Neuronal stem cell (in vitro differentiated cells): ENCODE results near the gene BMX.
A peak's percentile ranks its signal among the peaks of the same experiment; 100 is the strongest.

Source experiments
- DNase-seq: peaks from one replicate; pipeline ENCODE4 v3.0.0-alpha.2; 2013; ENCODE audit warnings: low spot score
- H2AFZ ChIP-seq: one replicate; pipeline ENCODE4 v1.6.1; 2013; ENCODE audit warnings: mild to moderate bottlenecking, low read length, inconsistent platforms
- H2AK5ac ChIP-seq: 2 replicates; pipeline ENCODE4 v1.6.1; 2013; ENCODE audit warnings: low read depth, mild to moderate bottlenecking, inconsistent platforms, low read length, moderate library complexity, mixed read lengths
- H2BK120ac ChIP-seq: 2 replicates; pipeline ENCODE4 v1.6.1; 2013; ENCODE audit warnings: low read depth, mild to moderate bottlenecking, inconsistent platforms, low read length, moderate library complexity, mixed read lengths
- H2BK12ac ChIP-seq: one replicate; pipeline ENCODE4 v1.6.1; 2013; ENCODE audit warnings: low read length, inconsistent platforms
- H2BK15ac ChIP-seq: 2 replicates; pipeline ENCODE4 v1.6.1; 2013; ENCODE audit warnings: mild to moderate bottlenecking, low read length, inconsistent platforms, mixed read lengths
- H2BK5ac ChIP-seq: one replicate; pipeline ENCODE4 v1.6.1; 2013; ENCODE audit warnings: inconsistent platforms, mild to moderate bottlenecking, low read length, moderate library complexity
- H3K14ac ChIP-seq: one replicate; pipeline ENCODE4 v1.6.1; 2013; ENCODE audit warnings: low read length, inconsistent platforms
- H3K18ac ChIP-seq: 2 replicates; pipeline ENCODE4 v1.6.1; 2013; ENCODE audit warnings: low read length, inconsistent platforms
- H3K23ac ChIP-seq: 2 replicates; pipeline ENCODE4 v1.6.1; 2013; ENCODE audit warnings: low read depth, mild to moderate bottlenecking, mixed read lengths, low read length, inconsistent platforms; ENCODE audit not compliant: poor library complexity
- H3K27ac ChIP-seq: replicated peaks from 3 replicates; pipeline ENCODE4 v1.5.1; 2013; ENCODE audit warnings: low read length, inconsistent platforms
- H3K27me3 ChIP-seq, 3 experiments: 2 replicates each; pipeline ENCODE4 v1.6.1; 2013; ENCODE audit warnings: low read length in 3 of 3, mild to moderate bottlenecking in 2 of 3, inconsistent platforms in 1 of 3, low read depth in 1 of 3, mixed read lengths in 1 of 3, moderate library complexity in 1 of 3; ENCODE audit not compliant: control insufficient read depth in 3 of 3, insufficient read depth in 3 of 3
- H3K36me3 ChIP-seq, 2 donors: replicated peaks in 1 of 2; 2 replicates each; pipeline ENCODE4 v1.6.1; 2013; ENCODE audit warnings: low read length in 2 of 2; ENCODE audit not compliant: control insufficient read depth in 2 of 2, insufficient read depth in 2 of 2
- H3K4ac ChIP-seq: 2 replicates; pipeline ENCODE4 v1.6.1; 2013; ENCODE audit warnings: inconsistent platforms, mild to moderate bottlenecking, low read length, moderate library complexity
- H3K4me1 ChIP-seq, 2 donors: 1 replicate in 1 of 2; 2 replicates in 1 of 2; pipeline ENCODE4 v1.6.1; 2013; ENCODE audit warnings: low read length in 2 of 2, low read depth in 1 of 2; ENCODE audit not compliant: control insufficient read depth in 2 of 2, insufficient read depth in 1 of 2
- H3K4me2 ChIP-seq: one replicate; pipeline ENCODE4 v1.6.1; 2013; ENCODE audit warnings: mild to moderate bottlenecking, low read length, inconsistent platforms; ENCODE audit not compliant: insufficient read depth, poor library complexity, severe bottlenecking
- H3K4me3 ChIP-seq, 2 donors: 2 replicates each; pipeline ENCODE4 v1.5.1; 2013; ENCODE audit warnings: low read length in 2 of 2, mild to moderate bottlenecking in 2 of 2, inconsistent platforms in 1 of 2, moderate library complexity in 1 of 2
- H3K79me1 ChIP-seq: one replicate; pipeline ENCODE4 v1.6.1; 2013; ENCODE audit warnings: low read depth, mild to moderate bottlenecking, inconsistent platforms, low read length, moderate library complexity
- H3K9ac ChIP-seq: one replicate; pipeline ENCODE4 v1.6.1; 2013; ENCODE audit warnings: mild to moderate bottlenecking, low read depth, low read length, inconsistent platforms; ENCODE audit not compliant: poor library complexity
- H3K9me3 ChIP-seq, 2 donors: replicated peaks in 1 of 2; 2 replicates each; pipeline versions ENCODE3 to v1.6.1; 2013; ENCODE audit warnings: low read length in 2 of 2, mild to moderate bottlenecking in 2 of 2, inconsistent platforms in 1 of 2, low read depth in 1 of 2, mixed read lengths in 1 of 2, moderate library complexity in 1 of 2; ENCODE audit not compliant: control insufficient read depth in 2 of 2, insufficient read depth in 1 of 2
- H4K8ac ChIP-seq: one replicate; pipeline ENCODE4 v1.6.1; 2013; ENCODE audit warnings: low read depth, mild to moderate bottlenecking, inconsistent platforms, low read length, moderate library complexity
- H4K91ac ChIP-seq: one replicate; pipeline ENCODE4 v1.6.1; 2013; ENCODE audit warnings: low read length, low read depth, mild to moderate bottlenecking, inconsistent platforms; ENCODE audit not compliant: poor library complexity
- WGBS, 2 donors: extraction: QIAGEN DNeasy Blood & Tissue Kit; methylation state at CpG; one replicate each; pipeline ENCODE4 v1.1.7; 2013; ENCODE audit warnings: missing lambda C conversion rate in 2 of 2, mixed read lengths in 1 of 2; ENCODE audit not compliant: insufficient read length in 2 of 2, insufficient replicate concordance in 1 of 2; ENCODE audit errors: extremely low coverage in 2 of 2; 5-methylcytosine and 5-hydroxymethylcytosine counted together

The BMX gene

GRCh38 chrX:15472531-15472930 is 28.1 kb upstream of the BMX start:
- H3K9ac ChIP-seq, result no peak overlapping the region
- H2BK12ac ChIP-seq, result no peak overlapping the region
- no peak overlapping the region for H3K23ac ChIP-seq
- H3K4me3 ChIP-seq, result no peak overlapping the region
- no peak overlapping the region for H3K27ac ChIP-seq
- no peak overlapping the region for H3K4ac ChIP-seq
- H3K4me2 ChIP-seq, result no peak overlapping the region
- no peak overlapping the region for H3K18ac ChIP-seq
- H2BK5ac ChIP-seq, result no peak overlapping the region
- peaks cover 0 to 2% of the 10 kb centered on the region in 2 donors for H3K36me3 ChIP-seq
- no peak overlapping the region for H2BK15ac ChIP-seq
- H2BK120ac ChIP-seq, result no peak overlapping the region
- DNase-seq, result no peak
- H3K14ac ChIP-seq, result no peak overlapping the region
- no peaks in the 10 kb centered on the region for H3K9me3 ChIP-seq
- H3K79me1 ChIP-seq, result no peaks in the 10 kb centered on the region
- no peak overlapping the region for H4K91ac ChIP-seq
- H3K27me3 ChIP-seq, result no peaks in the 10 kb centered on the region
- no peak overlapping the region for H4K8ac ChIP-seq
- no peak overlapping the region for H2AFZ ChIP-seq
- peaks cover 0 to 3% of the 10 kb centered on the region in 2 donors for H3K4me1 ChIP-seq
- H2AK5ac ChIP-seq, result no peak overlapping the region

DNA sequence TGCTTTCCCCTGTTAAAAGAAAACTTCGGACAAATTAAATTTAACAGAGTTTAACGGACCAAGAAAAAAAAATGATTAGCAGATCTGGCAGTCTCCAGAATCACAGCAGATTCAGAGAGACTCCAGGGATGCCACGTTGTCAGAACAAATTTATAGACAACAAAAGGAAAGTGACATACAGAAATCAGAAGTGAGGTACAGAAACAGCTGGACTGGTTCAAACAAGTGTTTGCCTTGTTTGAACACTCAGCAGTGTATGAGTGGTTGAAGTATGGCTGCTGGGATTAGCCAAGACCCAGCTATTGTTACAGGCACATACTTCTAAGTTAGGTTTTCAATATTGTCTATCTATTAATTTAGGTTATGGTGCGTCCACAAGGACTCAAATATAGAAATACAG is 26.6 kb upstream of the BMX start:
- Histone ChIP-seq H3K9me3 (no peaks in the 10 kb centered on the region), H2BK15ac (no peak overlapping the region), H2AFZ (no peak overlapping the region), H3K79me1 (no peaks in the 10 kb centered on the region), H2AK5ac (no peak overlapping the region), H3K18ac (no peak overlapping the region), H3K27me3 (no peaks in the 10 kb centered on the region), H3K23ac (no peak overlapping the region), H2BK12ac (no peak overlapping the region), H4K8ac (no peak overlapping the region), H3K36me3 (peaks cover 0 to 14% of the 10 kb centered on the region in 2 donors), H2BK120ac (no peak overlapping the region), H3K4ac (no peak overlapping the region), H3K9ac (no peak overlapping the region), H4K91ac (no peak overlapping the region), H3K27ac (no peak overlapping the region), H3K4me3 (no peak overlapping the region), H2BK5ac (no peak overlapping the region), H3K14ac (no peak overlapping the region), H3K4me1 (peaks cover 0 to 3% of the 10 kb centered on the region in 2 donors), H3K4me2 (no peak overlapping the region)
- no peak for DNase-seq
- no CpG with 5 or more reads among the region's 4 CpGs for WGBS, 2 donors

DNA sequence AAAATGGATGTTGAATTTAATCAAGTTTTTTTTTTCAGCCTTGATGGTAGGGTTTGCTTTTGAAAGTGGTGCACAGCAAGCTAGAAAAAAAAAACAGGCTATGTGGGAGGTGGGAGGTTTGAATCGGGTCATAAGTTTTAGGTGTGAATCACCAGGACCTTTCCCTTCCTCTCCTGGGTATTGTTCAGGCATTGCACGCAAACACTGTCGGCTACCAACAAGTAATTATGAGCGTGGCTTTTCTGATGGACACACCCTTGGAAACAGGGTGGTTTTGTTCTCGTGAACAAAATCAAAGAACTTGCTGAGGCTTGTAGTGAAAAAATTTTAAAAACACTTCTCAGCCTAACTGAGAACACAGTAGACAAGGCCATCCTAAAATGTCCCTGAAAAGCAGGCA is 25.6 kb upstream of the BMX start:
- Histone ChIP-seq H3K23ac (no peak overlapping the region), H3K18ac (no peak overlapping the region), H3K27me3 (no peaks in the 10 kb centered on the region), H2AK5ac (no peak overlapping the region), H3K4me1 (peaks cover 0 to 3% of the 10 kb centered on the region in 2 donors), H2BK5ac (no peak overlapping the region), H2BK15ac (no peak overlapping the region), H3K4me3 (no peak overlapping the region), H3K9me3 (no peaks in the 10 kb centered on the region), H4K8ac (no peak overlapping the region), H3K27ac (no peak overlapping the region), H2AFZ (peak overlapping the region; percentile 38), H3K36me3 (peaks cover 0 to 14% of the 10 kb centered on the region in 2 donors), H2BK12ac (no peak overlapping the region), H2BK120ac (no peak overlapping the region), H3K4me2 (no peak overlapping the region), H3K9ac (no peak overlapping the region), H3K14ac (no peak overlapping the region), H3K79me1 (no peaks in the 10 kb centered on the region), H4K91ac (no peak overlapping the region), H3K4ac (no peak overlapping the region)
- WGBS, 2 donors, result no CpG with 5 or more reads among the region's 5 CpGs
- no peak for DNase-seq

DNA sequence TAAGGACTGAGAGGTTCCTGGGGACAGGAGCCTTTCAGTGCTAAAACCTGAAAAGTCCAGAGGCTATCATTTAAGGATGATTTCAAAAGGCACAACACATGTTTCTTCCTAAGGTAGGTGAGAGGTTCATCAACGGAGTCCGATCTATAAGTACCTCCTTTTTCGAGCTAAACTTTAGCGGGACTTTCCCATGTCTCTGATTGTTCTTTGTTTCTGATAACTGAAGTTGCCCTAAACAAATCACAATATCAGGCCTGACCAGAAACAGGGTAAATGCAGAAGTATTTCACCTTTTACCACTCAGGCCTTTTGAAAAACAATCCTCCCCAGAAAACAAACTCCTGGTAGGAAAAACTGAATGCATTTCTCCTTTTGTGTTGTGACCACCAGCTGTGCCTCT is 25.1 kb upstream of the BMX start:
- no peaks in the 10 kb centered on the region for H3K79me1 ChIP-seq
- no peak overlapping the region for H3K14ac ChIP-seq
- H3K9me3 ChIP-seq, result no peaks in the 10 kb centered on the region
- no CpG with 5 or more reads among the region's 4 CpGs for WGBS, 2 donors
- H3K36me3 ChIP-seq, result peaks cover 0 to 14% of the 10 kb centered on the region in 2 donors
- H3K4me3 ChIP-seq, result no peak overlapping the region
- no peak overlapping the region for H3K9ac ChIP-seq
- no peak for DNase-seq
- no peak overlapping the region for H3K4me2 ChIP-seq
- H2AK5ac ChIP-seq, result no peak overlapping the region
- no peak overlapping the region for H3K18ac ChIP-seq
- H3K4ac ChIP-seq, result no peak overlapping the region
- no peak overlapping the region for H2BK5ac ChIP-seq
- no peak overlapping the region for H4K8ac ChIP-seq
- H2BK15ac ChIP-seq, result no peak overlapping the region
- no peak overlapping the region for H4K91ac ChIP-seq
- no peak overlapping the region for H2BK120ac ChIP-seq
- H2BK12ac ChIP-seq, result no peak overlapping the region
- no peaks in the 10 kb centered on the region for H3K27me3 ChIP-seq
- H3K23ac ChIP-seq, result no peak overlapping the region
- peak overlapping the region; percentile 38 for H2AFZ ChIP-seq
- no peak overlapping the region for H3K27ac ChIP-seq
- peaks cover 0 to 3% of the 10 kb centered on the region in 2 donors for H3K4me1 ChIP-seq
